SKM-1 (cell line): Measurements from ENCODE around the gene EOLA1.
"Not testable (repeated sequence)": the region's sequence is repeated elsewhere in the genome, so short reads cannot be mapped to it uniquely, and the experiment has no call there.

Experiments
- DNase-seq: peaks from one replicate; lab custom pipeline; 2025; ENCODE audit not compliant: unreplicated experiment; lab: John Stamatoyannopoulos, UW

Gene EOLA1

DNA sequence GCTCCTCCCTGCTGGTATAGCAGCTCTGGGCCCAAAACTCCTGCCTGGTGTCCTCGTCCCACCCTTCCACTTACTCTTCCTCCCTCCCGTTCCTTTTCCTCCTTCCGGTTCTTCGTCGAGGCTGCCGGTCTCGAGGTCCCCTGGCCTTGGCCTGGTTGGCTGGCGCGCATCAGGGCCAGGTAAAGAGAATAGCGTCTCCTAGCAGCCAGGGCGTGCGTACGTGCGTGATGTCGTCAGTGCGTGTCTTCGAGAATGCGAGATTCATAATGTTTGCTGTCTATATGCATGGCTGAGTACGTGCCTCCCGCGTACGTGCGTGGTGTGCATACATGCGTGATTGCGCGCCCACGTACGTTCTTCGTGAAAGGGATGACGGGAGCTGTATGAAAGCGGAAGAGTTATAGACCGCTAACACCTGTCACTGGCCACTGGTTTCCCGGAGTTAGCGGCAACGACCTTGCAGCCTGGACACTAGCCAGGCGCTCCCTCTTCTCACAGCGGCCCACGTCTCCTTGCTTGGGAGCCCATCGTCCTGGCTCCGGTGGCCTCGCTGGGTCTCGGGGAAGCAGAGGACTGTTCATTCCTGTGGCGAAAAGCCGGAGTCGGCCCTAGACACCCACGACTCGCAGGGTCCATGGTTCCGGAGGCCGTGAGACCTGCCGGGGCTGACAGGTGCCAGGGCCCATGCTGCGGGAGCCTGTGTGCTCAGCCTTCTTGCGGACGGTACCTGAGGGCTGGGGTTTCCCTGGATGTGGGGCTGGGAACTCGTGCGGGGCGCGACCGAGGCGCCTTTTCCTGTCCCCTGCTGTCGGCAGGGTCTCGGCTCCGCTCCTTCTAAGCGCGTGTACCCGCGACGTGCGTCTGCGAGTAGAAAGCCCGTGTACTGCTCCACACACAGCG, at the start of gene EOLA1:
TSS of gene EOLA1 (plus strand) at position 392 of the 900 bp plus-strand sequence. CDS start 4,619 bp downstream, outside the sequence.
- DNase-seq, result peak; percentile 83

DNA sequence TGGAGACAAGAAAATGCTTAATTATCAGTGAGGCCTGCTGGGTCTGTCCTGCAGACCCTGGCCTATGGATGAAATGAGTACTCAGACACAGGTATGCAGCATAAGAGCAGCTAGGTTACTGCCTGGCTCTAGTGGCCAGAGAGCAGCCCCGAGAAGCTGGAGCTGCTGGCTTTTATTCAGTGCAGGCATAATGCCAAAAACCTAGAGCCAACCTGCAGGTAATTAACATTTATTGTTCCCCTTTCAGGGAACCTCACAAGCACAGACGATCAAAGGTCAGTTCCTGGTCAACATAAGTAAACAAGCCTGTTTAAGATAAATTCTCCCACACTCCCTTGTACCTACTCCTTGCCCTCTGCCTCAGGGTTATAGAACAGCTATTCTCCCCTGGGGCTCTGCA, 49.0 kb upstream of the EOLA1 start:
- no peak for DNase-seq

DNA sequence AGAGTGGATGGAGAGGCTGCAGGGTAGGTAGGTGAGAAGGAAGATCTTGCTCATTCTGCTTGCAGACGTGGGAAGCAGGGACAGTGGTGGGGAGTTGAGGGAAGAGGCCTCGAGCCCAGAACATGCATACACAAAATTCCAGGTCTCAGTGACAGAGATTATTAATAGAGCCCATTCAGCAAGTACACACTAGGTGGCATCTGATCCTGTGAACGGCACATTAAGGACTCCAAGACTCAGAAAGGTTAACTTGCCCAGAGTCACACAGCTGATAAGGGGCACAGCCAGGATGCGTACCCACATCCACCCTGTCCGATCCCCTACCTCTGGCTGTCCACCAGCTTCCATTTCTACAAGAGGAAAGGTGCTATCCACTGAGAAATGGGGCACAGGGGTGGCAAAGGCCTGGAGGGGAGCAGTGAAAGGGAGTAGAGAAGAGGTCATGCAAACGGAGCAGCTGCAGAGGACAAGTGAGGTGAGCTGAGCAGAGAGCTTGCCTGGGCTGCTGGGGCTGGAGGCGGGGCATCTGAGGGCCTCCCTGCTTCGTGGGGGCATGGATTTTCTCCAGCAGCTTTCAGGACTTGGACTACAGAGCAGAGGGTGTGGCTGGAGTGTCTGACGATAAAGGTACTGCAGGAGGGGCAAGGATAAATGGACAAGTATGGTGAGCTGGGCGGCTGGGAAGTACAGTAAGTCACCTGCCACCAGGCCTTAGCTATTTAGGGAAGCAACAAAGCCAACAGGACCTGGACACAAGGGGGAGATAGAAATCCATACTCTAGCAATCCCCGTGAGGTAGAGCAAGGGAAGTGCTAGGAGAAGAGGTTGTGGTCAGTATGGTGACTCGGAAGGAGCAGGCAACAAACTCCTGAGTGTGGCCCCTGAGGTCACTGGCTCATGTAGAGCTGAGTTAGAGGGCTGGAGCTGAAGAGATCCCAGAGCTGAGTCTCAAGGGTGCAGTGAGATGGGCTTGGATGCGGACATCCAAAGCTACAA, 46.9 kb upstream of the EOLA1 start:
- no peak for DNase-seq

GRCh38 chrX:149494844-149495565, 45.8 kb upstream of the EOLA1 start:
- no peak for DNase-seq

GRCh38 chrX:149495573-149496071, 45.2 kb upstream of the EOLA1 start:
- DNase-seq, result no peak

DNA sequence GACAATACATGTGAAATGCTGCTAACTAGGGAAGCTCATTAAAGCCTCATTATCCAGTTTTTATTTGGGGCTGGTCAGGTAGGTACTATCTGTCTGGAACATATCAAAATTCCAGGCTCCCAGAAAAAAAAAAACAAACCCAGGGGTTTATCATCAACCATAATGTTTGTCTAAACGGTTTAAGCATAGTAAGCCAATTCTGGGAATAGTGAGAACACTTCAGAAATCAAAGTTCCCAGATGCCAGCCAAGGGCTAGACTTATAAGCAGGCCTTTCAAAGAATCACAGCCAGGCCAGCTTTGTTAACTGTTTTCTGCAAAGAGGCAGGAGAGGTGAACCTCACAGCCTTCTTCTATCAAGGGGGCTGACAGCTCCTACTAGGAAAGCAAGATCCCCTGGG, 43.8 kb upstream of the EOLA1 start:
- DNase-seq, result no peak

DNA sequence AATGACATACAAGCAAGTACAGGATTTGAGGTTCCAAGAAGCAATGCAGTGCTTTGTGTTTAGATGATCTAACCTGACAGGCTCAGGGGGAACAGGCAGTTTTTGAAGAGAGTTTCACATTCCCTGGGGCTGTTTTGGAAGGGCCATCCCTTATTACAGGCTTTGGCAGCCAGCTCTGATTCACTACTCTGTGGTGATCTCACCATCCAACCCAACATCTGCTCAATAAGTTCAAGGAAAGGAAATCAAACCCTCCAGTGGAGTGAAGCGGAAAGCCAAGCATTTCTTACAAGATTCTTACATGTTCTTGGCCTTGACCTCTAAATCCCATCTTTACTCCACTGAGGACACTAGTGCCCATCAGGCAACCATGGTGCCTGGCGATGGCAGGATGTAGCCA, 43.2 kb upstream of the EOLA1 start:
- no peak for DNase-seq

DNA sequence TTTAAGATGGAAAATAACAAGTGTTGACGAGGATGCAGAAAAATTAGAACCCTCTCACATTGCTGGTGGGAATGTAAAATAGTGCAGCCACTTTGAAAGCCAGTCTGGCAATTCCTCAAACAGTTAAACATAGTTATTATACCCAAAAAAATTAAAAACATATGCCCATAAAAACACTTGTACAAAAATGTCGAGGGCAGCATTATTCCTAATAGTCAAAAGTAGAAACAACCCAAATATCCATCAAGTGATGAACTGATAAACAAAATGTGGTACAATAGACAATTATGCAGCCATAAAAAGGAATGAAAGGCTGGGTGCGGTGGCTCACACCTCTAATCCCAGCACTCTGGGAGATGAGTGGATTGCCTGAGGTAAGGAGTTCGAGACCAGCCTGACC, 42.0 kb upstream of the EOLA1 start:
- DNase-seq, result no peak

- DNase-seq, result no peak
Measured at GRCh38 chrX:149499766-149500165, 41.0 kb upstream of the EOLA1 start.

DNA sequence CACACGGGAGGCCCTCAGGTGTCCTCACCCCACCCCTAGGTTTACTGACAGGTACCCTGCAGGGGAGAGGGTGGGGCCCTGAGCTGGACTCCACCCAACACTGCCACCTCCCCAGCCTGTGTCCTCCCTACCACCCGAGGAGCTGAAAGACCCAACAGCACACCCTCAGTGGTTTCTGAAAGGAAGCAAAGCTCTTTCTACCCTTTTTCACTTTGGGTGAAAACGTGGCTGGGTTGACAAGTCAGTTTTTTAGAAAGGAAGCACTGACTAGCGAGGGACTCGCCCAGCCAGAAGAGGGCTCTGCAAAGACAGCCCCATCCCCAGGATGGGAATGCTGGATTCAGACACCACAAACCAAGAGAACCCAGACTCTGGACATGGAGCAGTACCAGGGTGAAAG, 37.9 kb upstream of the EOLA1 start:
- DNase-seq, result not testable (repeated sequence)

GRCh38 chrX:149503446-149503845, 37.4 kb upstream of the EOLA1 start:
- DNase-seq, result peak; percentile 7

DNA sequence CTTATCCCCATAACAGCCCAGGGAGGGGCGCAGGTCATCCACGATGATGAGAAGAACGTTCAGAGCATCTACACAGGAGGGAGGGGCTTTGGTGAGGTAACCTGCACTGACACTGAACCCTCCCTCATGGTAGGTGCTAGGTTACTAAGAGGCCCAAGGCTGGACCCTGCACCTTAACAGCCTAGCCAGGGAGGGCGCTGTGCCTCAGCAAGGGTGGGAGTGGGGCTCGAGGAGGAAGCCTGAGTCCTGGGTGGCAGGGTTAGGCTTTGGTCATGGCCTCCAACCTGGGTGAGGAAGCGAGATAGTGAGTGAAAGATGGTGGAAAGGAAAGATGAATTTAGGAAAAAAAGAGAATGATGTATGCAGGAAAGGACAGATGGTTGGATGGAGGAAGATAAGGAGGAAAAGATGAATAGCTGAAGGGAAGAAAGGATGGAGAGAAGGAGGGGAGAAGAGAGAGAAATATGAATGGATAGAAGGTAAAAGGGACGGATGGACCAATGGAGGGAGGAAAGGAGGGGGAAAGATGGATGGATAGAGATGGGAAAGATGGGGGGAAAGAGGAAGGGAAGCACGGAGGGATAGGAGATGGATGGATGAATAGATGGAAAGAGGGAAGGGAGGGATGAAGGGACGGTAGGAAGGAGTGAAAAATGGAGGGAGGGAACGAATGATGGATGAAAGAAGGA, 36.4 kb upstream of the EOLA1 start:
- no peak for DNase-seq

- peak; percentile 45 for DNase-seq
Measured at GRCh38 chrX:149504915-149505651, 35.7 kb upstream of the EOLA1 start, which contains the start of gene IDS. IDS (minus strand) TSS chrX:149505306; CDS start chrX:149505137, 169 bp downstream.

- no peak for DNase-seq
Measured at GRCh38 chrX:149505671-149506070, 35.1 kb upstream of the EOLA1 start.

GRCh38 chrX:149506349-149506748, 34.5 kb upstream of the EOLA1 start:
- no peak for DNase-seq

DNA sequence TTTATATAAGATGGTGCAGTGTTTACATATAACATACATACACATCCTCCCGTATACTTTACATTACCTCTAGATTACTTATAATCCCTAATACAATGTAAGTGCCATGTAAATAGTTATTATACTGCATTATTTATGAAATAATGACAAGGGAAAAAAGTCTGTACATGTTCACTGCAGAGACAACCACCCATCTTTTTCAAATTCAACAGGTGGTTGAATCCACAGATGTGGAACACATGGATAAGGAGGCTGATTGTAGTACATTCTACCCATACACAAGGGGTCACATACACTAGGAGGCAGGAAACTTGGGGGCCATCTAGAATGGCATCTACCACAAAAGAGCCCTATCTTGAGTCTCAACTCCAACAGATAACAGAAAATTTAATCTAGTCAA, 32.3 kb upstream of the EOLA1 start:
- DNase-seq, result no peak

- no peak for DNase-seq
Measured at GRCh38 chrX:149510386-149510785, 30.4 kb upstream of the EOLA1 start.

GRCh38 chrX:149511081-149511480, 29.7 kb upstream of the EOLA1 start:
- no peak for DNase-seq

GRCh38 chrX:149512225-149512885, 28.5 kb upstream of the EOLA1 start:
- peak; percentile 35 for DNase-seq
